ENCODE measurements around the gene MPC1.

The MPC1 gene

DNA sequence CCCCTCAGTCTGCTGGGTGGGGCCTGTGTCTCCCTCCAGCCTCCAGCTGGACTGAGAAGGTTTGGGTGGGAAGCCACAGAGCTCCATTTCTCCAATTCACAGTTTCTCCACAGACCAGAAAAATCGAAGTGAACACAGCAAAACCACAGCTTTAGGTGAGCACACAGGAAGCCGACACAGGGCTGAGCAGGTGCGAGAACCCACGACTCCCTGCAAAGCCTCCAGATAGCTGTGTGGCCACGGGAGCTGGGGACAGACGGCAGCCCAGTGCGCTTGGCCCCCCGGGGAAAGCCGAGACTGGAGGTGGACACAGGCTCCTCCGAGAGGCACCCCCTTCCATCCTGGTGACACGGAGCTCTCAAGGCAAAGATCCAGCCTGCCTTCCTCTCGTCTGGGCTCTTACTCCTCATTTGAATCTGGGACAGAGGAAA is 29.0 kb upstream of the MPC1 start:
- Histone ChIP-seq H3K27ac (ENCODE audit: low read depth, low read length, poor library complexity, severe bottlenecking) (no peak overlapping the region), H3K9me2 (ENCODE audit: low read depth, low read length) (no peaks in the 10 kb centered on the region), H3K79me2 (ENCODE audit: insufficient read depth, low read length) (no peaks in the 10 kb centered on the region), H3K9ac (ENCODE audit: low read length) (no peak overlapping the region), H3K4me2 (ENCODE audit: low read length) (no peak overlapping the region), H3K36me3 (ENCODE audit: insufficient read depth, low read length) (no peaks in the 10 kb centered on the region), H3K27me3 (ENCODE audit: insufficient read depth, low read length) (no peaks in the 10 kb centered on the region), H3K4me3 (ENCODE audit: low read depth, low read length, poor library complexity, severe bottlenecking) (no peak overlapping the region), H3K9me3 (ENCODE audit: low read length) (no peaks in the 10 kb centered on the region), H3K4me1 (ENCODE audit: insufficient read depth, low read length, severe bottlenecking) (no peaks in the 10 kb centered on the region), H2AFZ (ENCODE audit: low read length) (no peak overlapping the region), H3F3A (ENCODE audit: insufficient read depth, low read length) (no peaks in the 10 kb centered on the region), H4K20me1 (ENCODE audit: insufficient read depth, low read length) (no peaks in the 10 kb centered on the region)
- TF ChIP-seq EZH2 (IDR thresholded peaks at IDR 0.05; ENCODE audit: borderline replicate concordance, low read length): no peak
- TF ChIP-seq, protein P1, sequence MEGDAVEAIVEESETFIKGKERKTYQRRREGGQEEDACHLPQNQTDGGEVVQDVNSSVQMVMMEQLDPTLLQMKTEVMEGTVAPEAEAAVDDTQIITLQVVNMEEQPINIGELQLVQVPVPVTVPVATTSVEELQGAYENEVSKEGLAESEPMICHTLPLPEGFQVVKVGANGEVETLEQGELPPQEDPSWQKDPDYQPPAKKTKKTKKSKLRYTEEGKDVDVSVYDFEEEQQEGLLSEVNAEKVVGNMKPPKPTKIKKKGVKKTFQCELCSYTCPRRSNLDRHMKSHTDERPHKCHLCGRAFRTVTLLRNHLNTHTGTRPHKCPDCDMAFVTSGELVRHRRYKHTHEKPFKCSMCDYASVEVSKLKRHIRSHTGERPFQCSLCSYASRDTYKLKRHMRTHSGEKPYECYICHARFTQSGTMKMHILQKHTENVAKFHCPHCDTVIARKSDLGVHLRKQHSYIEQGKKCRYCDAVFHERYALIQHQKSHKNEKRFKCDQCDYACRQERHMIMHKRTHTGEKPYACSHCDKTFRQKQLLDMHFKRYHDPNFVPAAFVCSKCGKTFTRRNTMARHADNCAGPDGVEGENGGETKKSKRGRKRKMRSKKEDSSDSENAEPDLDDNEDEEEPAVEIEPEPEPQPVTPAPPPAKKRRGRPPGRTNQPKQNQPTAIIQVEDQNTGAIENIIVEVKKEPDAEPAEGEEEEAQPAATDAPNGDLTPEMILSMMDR (IDR thresholded peaks at IDR 0.05; ENCODE audit: low read length): no peak

DNA sequence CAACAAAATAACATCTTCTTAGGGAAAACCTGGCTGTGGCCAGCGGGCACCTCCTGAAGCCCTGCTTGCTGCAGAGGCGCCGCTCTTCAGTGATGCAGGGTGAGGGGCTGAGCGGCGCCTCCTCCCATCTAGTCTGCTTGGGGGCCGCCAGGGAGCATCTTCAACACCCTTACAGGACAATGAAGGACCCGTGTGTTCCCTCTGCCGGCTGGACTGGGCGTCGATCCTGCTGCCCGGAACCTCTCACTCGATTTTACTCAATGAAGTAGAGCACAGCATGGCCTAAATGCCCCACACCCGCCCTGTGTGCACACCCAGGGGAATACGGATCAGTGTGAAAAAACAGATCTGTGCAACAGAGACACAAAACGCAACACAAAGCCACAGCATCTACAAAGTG is 28.5 kb upstream of the MPC1 start:
- Histone ChIP-seq H3K4me3 (ENCODE audit: low read depth, low read length, poor library complexity, severe bottlenecking) (no peak overlapping the region), H3K4me1 (ENCODE audit: insufficient read depth, low read length, severe bottlenecking) (no peaks in the 10 kb centered on the region), H3K9me3 (ENCODE audit: low read length) (no peaks in the 10 kb centered on the region), H3K4me2 (ENCODE audit: low read length) (no peak overlapping the region), H3K9me2 (ENCODE audit: low read depth, low read length) (no peaks in the 10 kb centered on the region), H3K79me2 (ENCODE audit: insufficient read depth, low read length) (no peaks in the 10 kb centered on the region), H3F3A (ENCODE audit: insufficient read depth, low read length) (no peaks in the 10 kb centered on the region), H3K9ac (ENCODE audit: low read length) (no peak overlapping the region), H3K27me3 (ENCODE audit: insufficient read depth, low read length) (no peaks in the 10 kb centered on the region), H3K36me3 (ENCODE audit: insufficient read depth, low read length) (no peaks in the 10 kb centered on the region), H4K20me1 (ENCODE audit: insufficient read depth, low read length) (no peaks in the 10 kb centered on the region), H3K27ac (ENCODE audit: low read depth, low read length, poor library complexity, severe bottlenecking) (no peak overlapping the region), H2AFZ (ENCODE audit: low read length) (no peak overlapping the region)
- TF ChIP-seq, protein P1 (IDR thresholded peaks at IDR 0.05; ENCODE audit: low read length): no peak
- no peak for TF ChIP-seq EZH2 (IDR thresholded peaks at IDR 0.05; ENCODE audit: borderline replicate concordance, low read length)

GRCh38 chr6:166410426-166410935 is 27.7 kb upstream of the MPC1 start:
- Histone ChIP-seq H3K4me1 (ENCODE audit: insufficient read depth, low read length, severe bottlenecking) (no peaks in the 10 kb centered on the region), H3K79me2 (ENCODE audit: insufficient read depth, low read length) (no peaks in the 10 kb centered on the region), H3K9me2 (ENCODE audit: low read depth, low read length) (no peaks in the 10 kb centered on the region), H3K27me3 (ENCODE audit: insufficient read depth, low read length) (no peaks in the 10 kb centered on the region), H2AFZ (ENCODE audit: low read length) (no peak overlapping the region), H3K4me2 (ENCODE audit: low read length) (no peak overlapping the region), H3K27ac (ENCODE audit: low read depth, low read length, poor library complexity, severe bottlenecking) (no peak overlapping the region), H3K4me3 (ENCODE audit: low read depth, low read length, poor library complexity, severe bottlenecking) (no peak overlapping the region), H3K36me3 (ENCODE audit: insufficient read depth, low read length) (no peaks in the 10 kb centered on the region), H3K9me3 (ENCODE audit: low read length) (no peaks in the 10 kb centered on the region), H3K9ac (ENCODE audit: low read length) (no peak overlapping the region), H4K20me1 (ENCODE audit: insufficient read depth, low read length) (no peaks in the 10 kb centered on the region), H3F3A (ENCODE audit: insufficient read depth, low read length) (no peaks in the 10 kb centered on the region)
- TF ChIP-seq, protein P1 (IDR thresholded peaks at IDR 0.05; ENCODE audit: low read length): no peak
- no peak for TF ChIP-seq EZH2 (IDR thresholded peaks at IDR 0.05; ENCODE audit: borderline replicate concordance, low read length)

All from OCI-LY1 (cell line).